K562 (cell line): ENCODE data around the gene BPIFB2. TPM values are rescaled to one million over a fixed set of nuclear protein-coding genes. Genes with fewer than 3 reads are reported as not detected.

Experiments used
- ATAC-seq: fragments of 200-7000 bp; cut with Tn5 transposase; 3 replicates; pipeline ENCODE4 v1.9.1; 2020; ENCODE audit warnings: moderate library complexity
- BruUV-seq: library from RNA; stranded (reverse); fragments of 400-500 nt; replicated peaks from 2 replicates; lab custom pipeline; 2021; lab: Mats Ljungman, UMichigan
- CTCF ChIA-PET: fragments of 300-600 bp; formaldehyde crosslinking; extraction: SDS; loops from one replicate; lab custom pipeline; 2021; ENCODE audit warnings: low intra/inter-chr PET ratio; lab: Yijun Ruan, JAX
- POLR2A ChIA-PET: fragments of 300-600, 350-650 bp; sonication (Branson Sonifier 250); formaldehyde crosslinking; extraction: SDS; loops from one replicate; lab custom pipeline; 2021; ENCODE audit warnings: antibody characterized with exemption, inconsistent platforms; lab: Yijun Ruan, JAX
- DNase-seq, 4 experiments: peaks; one replicate each; pipeline versions ENCODE4 v3.0.0 to v3.0.0-alpha.2; 2011 to 2018; ENCODE audit warnings: low spot score in 3 of 4, mixed read lengths in 3 of 4; ENCODE audit errors: extremely low read depth in 1 of 4
- FAIRE-seq: peaks from 2 replicates; lab custom pipeline; 2011; peaks lifted over from hg19 to GRCh38; lab: Jason Lieb, UNC
- H2AFZ ChIP-seq: 2 replicates; pipeline ENCODE4 v1.6.0; 2011; ENCODE audit warnings: low read depth, low read length, control low read depth, inconsistent platforms
- H3K27ac ChIP-seq: fragments of 200-600 bp; 3 replicates; pipeline ENCODE4 v1.8.0; 2011; ENCODE audit warnings: low read depth, mild to moderate bottlenecking, control low read depth, inconsistent platforms, low read length, moderate library complexity, mixed read lengths; ENCODE audit errors: extremely low read depth
- H3K27me3 ChIP-seq, 2 experiments: fragments of 300-600 bp in 1 of 2; 2 replicates in 1 of 2; 3 replicates in 1 of 2; pipeline versions ENCODE4 v1.6.0 to v1.8.0; 2011; ENCODE audit warnings: inconsistent platforms in 2 of 2, low read length in 2 of 2, mild to moderate bottlenecking in 1 of 2, mixed read lengths in 1 of 2, moderate library complexity in 1 of 2; ENCODE audit not compliant: control insufficient read depth in 2 of 2, insufficient read depth in 2 of 2
- H3K36me3 ChIP-seq: fragments of 300-600 bp; 3 replicates; pipeline ENCODE4 v1.8.0; 2011; ENCODE audit warnings: mild to moderate bottlenecking, low read length, inconsistent platforms; ENCODE audit not compliant: control insufficient read depth, insufficient read depth
- H3K4me1 ChIP-seq, 2 experiments: fragments of 200-600 bp in 1 of 2; replicated peaks in 1 of 2; 2 replicates in 1 of 2; 3 replicates in 1 of 2; pipeline versions ENCODE4 v1.5.1 to v1.8.0; 2011; ENCODE audit warnings: inconsistent platforms in 2 of 2, low read length in 2 of 2, mild to moderate bottlenecking in 1 of 2, mixed read lengths in 1 of 2, moderate library complexity in 1 of 2; ENCODE audit not compliant: control insufficient read depth in 2 of 2, insufficient read depth in 2 of 2
- H3K4me2 ChIP-seq: 2 replicates; pipeline ENCODE4 v1.6.1; 2011; ENCODE audit warnings: low read length, control low read depth, inconsistent platforms, mixed read lengths; ENCODE audit not compliant: insufficient read depth
- H3K4me3 ChIP-seq: fragments of 200-600 bp; sonication (generic), shearing (Covaris generic); 2 replicates; pipeline ENCODE4 v1.5.1; 2016; ENCODE audit warnings: control low read depth, inconsistent platforms
- H3K79me2 ChIP-seq: fragments of 200-600 bp; 3 replicates; pipeline ENCODE4 v1.8.0; 2011; ENCODE audit warnings: low read length, inconsistent platforms; ENCODE audit not compliant: control insufficient read depth, insufficient read depth
- H3K9ac ChIP-seq, 2 experiments: 2 replicates each; pipeline versions ENCODE4 v1.6.0 to v1.6.1; 2011; ENCODE audit warnings: low read depth in 2 of 2, low read length in 2 of 2, control low read depth in 1 of 2, inconsistent platforms in 1 of 2, mild to moderate bottlenecking in 1 of 2, mixed read lengths in 1 of 2; ENCODE audit not compliant: insufficient read depth in 1 of 2
- H3K9me1 ChIP-seq: one replicate; pipeline ENCODE4 v1.6.0; 2011; ENCODE audit warnings: inconsistent platforms, mild to moderate bottlenecking, low read length, moderate library complexity; ENCODE audit not compliant: control insufficient read depth, insufficient read depth
- H3K9me3 ChIP-seq: replicated peaks from 2 replicates; pipeline ENCODE4 v1.5.1; 2011; ENCODE audit warnings: low read depth, low read length, inconsistent platforms; ENCODE audit not compliant: control insufficient read depth, insufficient read depth
- H4K20me1 ChIP-seq: replicated peaks from 2 replicates; pipeline ENCODE4 v1.6.1; 2011; ENCODE audit warnings: low read length, inconsistent platforms, mixed read lengths; ENCODE audit not compliant: control insufficient read depth, insufficient read depth
- CHD2 ChIP-seq: IDR thresholded peaks from 2 replicates; pipeline ENCODE4 v1.6.1; 2011; ENCODE audit warnings: low read depth, low read length
- FOSL1 ChIP-seq: fragments of 200-800 bp; sonication (Bioruptor generic); conservative IDR thresholded peaks from 2 replicates; pipeline ENCODE4 v1.6.1; 2016; ENCODE audit warnings: missing genetic modification characterization, missing compliant biosample characterization
- JUNB ChIP-seq: fragments of 450-650 bp; formaldehyde crosslinking; conservative IDR thresholded peaks from 2 replicates; pipeline ENCODE4 v1.4.0; 2020; ENCODE audit warnings: mild to moderate bottlenecking
- KDM5B ChIP-seq: fragments of 200-600 bp; sonication (generic); IDR thresholded peaks from 2 replicates; pipeline ENCODE4 v1.6.1; 2012; ENCODE audit warnings: low read depth, mild to moderate bottlenecking, moderate library complexity, low read length, control low read depth, inconsistent platforms; ENCODE audit not compliant: insufficient replicate concordance
- KLF13 ChIP-seq: fragments of 450-650 bp; IDR thresholded peaks from 2 replicates; pipeline ENCODE4 v1.6.1; 2016; ENCODE audit warnings: missing genetic modification characterization, low read depth, mild to moderate bottlenecking, missing compliant biosample characterization, moderate library complexity, borderline replicate concordance
- MYNN ChIP-seq, 2 experiments: sonication (generic); formaldehyde crosslinking in 1 of 2; IDR thresholded peaks; 2 replicates each; pipeline versions ENCODE4 v1.5.0 to v1.6.1; 2016 to 2020; ENCODE audit warnings: antibody characterized with exemption in 1 of 2, missing genetic modification reagents in 1 of 2
- NFE2 ChIP-seq: IDR thresholded peaks from 2 replicates; pipeline ENCODE4 v1.6.1; 2014; ENCODE audit warnings: antibody characterized with exemption, low read depth
- POU5F1 ChIP-seq: fragments of 150-350 bp; IDR thresholded peaks from 2 replicates; pipeline ENCODE4 v1.6.1; 2014; ENCODE audit warnings: borderline replicate concordance, low read length, low read depth, mild to moderate bottlenecking; ENCODE audit not compliant: partially characterized antibody
- PURB ChIP-seq: sonication (generic); formaldehyde crosslinking; IDR thresholded peaks from 2 replicates; pipeline ENCODE4 v1.9.0; 2021; ENCODE audit warnings: low read depth, mild to moderate bottlenecking, missing genetic modification reagents
- RAD51 ChIP-seq: fragments of 450-650 bp; IDR thresholded peaks from 2 replicates; pipeline ENCODE4 v1.7.1; 2016; ENCODE audit warnings: low read depth, mild to moderate bottlenecking, borderline replicate concordance
- SP2 ChIP-seq: IDR thresholded peaks from 2 replicates; pipeline ENCODE4 v1.6.1; 2011; ENCODE audit warnings: mild to moderate bottlenecking, low read depth, low read length, moderate library complexity; ENCODE audit not compliant: poor library complexity, severe bottlenecking; ENCODE audit errors: extremely low read depth
- ZBED1 ChIP-seq: IDR thresholded peaks from 2 replicates; pipeline ENCODE4 v1.6.1; 2014
- ZBTB1 ChIP-seq: sonication (generic); formaldehyde crosslinking; IDR thresholded peaks from 2 replicates; pipeline ENCODE4 v1.8.1; 2023; ENCODE audit warnings: missing genetic modification reagents, low read depth, mild to moderate bottlenecking, borderline replicate concordance
- ZNF140 ChIP-seq: fragments of 250-450 bp; sonication (Bioruptor Pico); IDR thresholded peaks from 2 replicates; pipeline ENCODE4 v1.8.0; 2021; ENCODE audit warnings: moderate library complexity, mild to moderate bottlenecking, inconsistent platforms
- ZNF184 ChIP-seq: sonication (generic); formaldehyde crosslinking; IDR thresholded peaks from 2 replicates; pipeline ENCODE4 v1.5.0; 2020; ENCODE audit warnings: missing genetic modification reagents
- ZNF75A ChIP-seq: fragments of 450-650 bp; formaldehyde crosslinking; IDR thresholded peaks from 2 replicates; pipeline ENCODE4 v1.4.0; 2020; ENCODE audit warnings: mild to moderate bottlenecking
- ZSCAN29 ChIP-seq: fragments of 450-650 bp; IDR thresholded peaks from 2 replicates; pipeline ENCODE4 v1.6.1; 2017
- ZZZ3 ChIP-seq: fragments of 450-650 bp; IDR thresholded peaks from 2 replicates; pipeline ENCODE4 v1.6.1; 2016; ENCODE audit warnings: antibody characterized with exemption, mild to moderate bottlenecking, moderate library complexity
- WGBS: fragments of 100-300 bp; shearing (Covaris generic); methylation state at CpG from one replicate; pipeline ENCODE4 v1.1.6; 2016; ENCODE audit warnings: low coverage, mixed read lengths; ENCODE audit not compliant: insufficient coverage; ENCODE audit errors: missing lambda C conversion rate; 5-methylcytosine and 5-hydroxymethylcytosine counted together
- in situ Hi-C: fragments of 300-500 bp; cut with MboI; formaldehyde crosslinking; loops from 4 replicates; pipeline ENCODE4 v1.15.0; 2018; ENCODE audit warnings: inconsistent platforms, mixed read lengths
- intact Hi-C: fragments of 100-400 bp; cut with micrococcal nuclease; formaldehyde crosslinking; loops from 2 replicates; pipeline ENCODE4 v1.14.2; 2022
- polyA plus RNA-seq, 8 experiments: library from polyadenylated mRNA; depleted of rRNA in 4 of 8; stranded (reverse) in 5 of 8; unstranded in 3 of 8; fragments of >200 nt; fragmentation: Nextera tagmentation in 2 of 8; fragmentation: Illumina TruSeq in 1 of 8; extraction: Ambion mirVana in 2 of 8; extraction: Trizol in 1 of 8; gene quantifications; 2 replicates each; pipeline versions ENCODE4 v1.2.1 to v1.2.3, GENCODE V29; 2011 to 2014; ENCODE audit warnings: inconsistent platforms in 1 of 8, missing spikeins in 1 of 8
- total RNA-seq, 7 experiments: library from RNA; depleted of rRNA in 6 of 7; stranded (reverse); fragments of >200 nt in 6 of 7; fragmentation: Illumina TruSeq in 2 of 7; extraction: Trizol in 2 of 7; gene quantifications; 2 replicates each; pipeline versions ENCODE4 v1.2.1 to v1.2.3, GENCODE V29; 2011 to 2021; ENCODE audit warnings: low replicate concordance in 1 of 7

Gene BPIFB2
- total and polyA plus RNA-seq, 9 of the 15 experiments (the other 6 are each of a cell fraction or from before 2014, with no cell fraction given) = not detected

DNA sequence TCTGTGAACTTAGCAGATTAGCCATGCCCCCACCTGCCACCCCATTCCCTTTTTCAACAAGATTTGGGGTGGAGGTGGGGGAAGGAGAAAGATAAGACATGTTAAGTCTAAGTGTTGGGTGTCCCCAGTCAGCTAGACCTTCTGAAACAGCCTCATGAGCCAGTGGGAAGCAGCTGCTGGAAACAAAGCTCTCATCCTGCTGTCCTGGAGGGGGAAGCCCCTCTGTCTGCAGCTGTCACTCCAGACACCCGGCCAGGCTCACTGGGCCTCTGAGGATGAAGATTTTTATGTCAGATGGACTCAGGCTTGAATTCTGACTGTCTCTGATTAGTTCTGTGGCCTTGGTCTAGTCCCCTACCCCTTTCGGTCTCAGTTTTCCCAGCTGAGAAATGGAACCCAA is 47.3 kb downstream of the BPIFB2 start:
- Histone ChIP-seq H3K9me3 (no peaks in the 10 kb centered on the region), H3K4me2 (no peak overlapping the region), H2AFZ (no peak overlapping the region), H3K79me2 (no peaks in the 10 kb centered on the region), H3K4me1 (peaks cover 0 to 3% of the 10 kb centered on the region in 2 experiments; a peak in 1 of 5 replicates), H4K20me1 (no peaks in the 10 kb centered on the region; the same call in 1 of the 2 replicates), H3K4me3 (no peak overlapping the region), H3K36me3 (no peaks in the 10 kb centered on the region), H3K27me3 (peaks cover 20 to 64% of the 10 kb centered on the region in 2 experiments; a peak in 4 of 5 replicates), H3K9me1 (peaks cover 2% of the 10 kb centered on the region)
- intact Hi-C loops = no loop called here
- POLR2A ChIA-PET = interaction anchor here (0.7 to 1.1 kb wide), 2 partner anchors 15 to 106 kb away, joined by 4 read pairs; no protein-coding TSS in a partner anchor
- no TSS peak for BruUV-seq
- CTCF ChIA-PET = no interaction called here
- 0% methylated on average over 2 of the region's 2 CpGs for WGBS
- DNase-seq (no peak), ATAC-seq (no peak)
- in situ Hi-C loops = no loop called here
- TF ChIP-seq PURB (CRISPR knock-in tag) = no peak
- TF ChIP-seq KDM5B = no peak
- no peak for TF ChIP-seq POU5F1
- no peak for TF ChIP-seq ZSCAN29
- no peak for TF ChIP-seq FOSL1 (tag)
- no peak for TF ChIP-seq RAD51
- no peak for TF ChIP-seq MYNN (IDR thresholded peaks at IDR 0.05)
- TF ChIP-seq MYNN (CRISPR knock-in tag; IDR thresholded peaks at IDR 0.05) = no peak
- no peak for TF ChIP-seq ZNF140 (CRISPR knock-in tag)
- TF ChIP-seq NFE2 = no peak
- TF ChIP-seq CHD2 = no peak
- TF ChIP-seq ZNF184 = no peak
- TF ChIP-seq JUNB (CRISPR knock-in tag) = no peak
- no peak for TF ChIP-seq SP2
- no peak for TF ChIP-seq ZBED1
- TF ChIP-seq ZBTB1 = no peak
- no peak for TF ChIP-seq ZZZ3
- TF ChIP-seq ZNF75A (CRISPR knock-in tag) = no peak
- no peak for TF ChIP-seq KLF13 (tag)
- TF ChIP-seq, all 486 proteins: peak for 0
- Histone ChIP-seq H3K27ac (no peak overlapping the region), H3K9ac (no peak overlapping the region)
- FAIRE-seq = no peak
